HG02981 (cell line): Measurements from ENCODE around the gene WDFY2.

Experiments used
- ATAC-seq: cut with Tn5 transposase; IDR thresholded peaks from one replicate; pipeline ENCODE4 v1.9.1; 2021; ENCODE audit warnings: mild to moderate bottlenecking, moderate library complexity; ENCODE audit not compliant: unreplicated experiment

The WDFY2 gene

DNA sequence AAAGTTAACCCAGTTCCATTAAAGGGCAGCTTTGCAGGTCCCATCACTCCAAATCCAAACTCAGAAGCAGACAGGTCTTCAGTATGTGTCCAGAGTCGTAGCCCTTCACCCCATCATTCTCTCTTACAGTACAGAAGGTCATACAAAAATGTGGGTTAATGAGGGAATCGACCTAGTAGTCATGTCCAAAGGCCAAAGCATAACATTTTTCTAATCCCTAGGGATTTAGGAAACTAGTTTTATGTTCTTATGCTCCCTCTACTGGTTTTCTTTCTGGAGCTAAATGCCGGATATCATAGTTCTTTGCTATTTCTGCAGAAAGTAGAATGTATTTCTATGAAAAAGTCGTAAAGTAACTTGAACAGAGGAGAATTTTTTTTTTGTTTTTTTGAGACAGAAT is 147.5 kb downstream of the WDFY2 start:
- no peak for ATAC-seq

DNA sequence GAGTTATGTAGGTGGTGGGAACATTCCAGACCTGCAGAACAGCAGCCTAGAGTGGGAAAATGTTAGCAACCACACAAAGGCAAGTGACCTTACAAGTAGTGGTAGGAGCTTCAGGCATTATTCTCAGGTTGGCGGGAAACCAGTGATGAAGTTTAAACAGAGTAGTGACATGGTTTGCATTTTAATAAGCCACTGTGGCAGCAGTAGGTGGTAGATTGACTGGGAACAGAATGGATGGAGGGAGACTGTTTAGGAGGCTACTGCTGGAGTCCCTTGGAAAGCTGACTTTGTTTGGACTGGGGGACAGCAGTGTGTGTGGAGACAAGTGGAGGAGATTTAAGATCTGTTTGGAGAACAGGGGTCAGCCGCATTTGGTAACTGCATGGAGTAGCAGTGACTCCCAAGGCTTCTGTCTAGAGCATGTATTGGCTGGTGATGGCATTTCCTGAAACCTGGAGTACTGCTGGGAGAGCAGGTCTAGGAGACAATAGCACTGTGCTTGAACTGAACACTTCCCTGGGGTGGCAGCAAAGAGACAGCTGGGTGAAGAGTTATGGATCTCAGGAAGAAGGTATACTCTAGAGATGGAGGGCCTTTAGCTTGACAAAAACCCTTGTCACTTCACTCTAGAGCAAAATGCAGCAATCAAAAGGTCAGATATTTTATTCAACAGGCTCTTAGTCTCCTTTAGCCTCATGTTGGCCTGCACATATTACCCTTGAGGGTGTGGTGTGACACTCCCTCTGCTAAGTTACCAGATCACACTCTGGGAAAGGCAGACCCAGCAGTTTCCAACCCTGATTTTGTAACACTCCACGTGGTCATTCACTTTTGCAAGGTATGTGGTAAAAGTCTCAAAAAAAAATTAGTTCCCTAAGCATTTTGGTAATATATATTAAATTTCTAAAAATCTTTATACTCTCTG is 149.4 kb downstream of the WDFY2 start:
- no peak for ATAC-seq

DNA sequence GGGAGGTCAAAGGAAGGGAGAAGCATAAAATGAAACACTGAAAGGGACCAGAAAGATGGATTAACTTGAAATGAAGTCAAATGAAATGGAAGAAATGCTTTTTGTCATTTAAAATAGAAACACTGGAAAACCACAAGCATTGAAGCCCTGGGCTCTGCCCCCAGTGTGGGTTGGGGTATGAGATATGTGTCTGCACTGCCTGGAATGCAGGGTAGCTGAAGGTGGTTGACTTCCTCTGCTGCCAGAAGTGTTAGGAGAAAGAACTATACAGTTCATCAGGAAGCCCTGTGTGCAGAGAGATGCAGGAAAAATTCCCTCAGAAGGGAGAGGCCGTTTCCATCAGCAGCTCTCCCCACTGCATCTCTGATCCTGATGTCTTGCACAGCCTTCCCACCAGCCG is 150.5 kb downstream of the WDFY2 start:
- no peak for ATAC-seq

DNA sequence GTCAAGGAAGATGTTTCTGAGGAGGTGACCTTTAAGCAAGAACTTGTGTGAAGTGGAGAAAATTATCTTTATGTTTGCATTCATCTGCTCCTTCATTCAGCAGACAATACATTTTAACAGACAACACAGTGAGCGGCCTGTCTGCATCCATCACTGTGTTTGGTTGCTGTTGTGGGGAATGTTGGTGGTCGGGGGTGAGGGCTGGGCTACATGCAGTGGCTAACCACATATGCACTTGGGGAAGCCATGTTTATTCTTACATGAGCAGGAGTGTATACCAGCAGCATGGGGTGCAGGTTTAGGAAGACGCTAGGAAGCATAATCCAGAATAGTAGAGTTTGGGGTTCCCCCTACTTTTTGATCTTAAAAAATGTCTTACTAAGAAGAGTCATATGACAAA is 153.3 kb downstream of the WDFY2 start:
- no peak for ATAC-seq

DNA sequence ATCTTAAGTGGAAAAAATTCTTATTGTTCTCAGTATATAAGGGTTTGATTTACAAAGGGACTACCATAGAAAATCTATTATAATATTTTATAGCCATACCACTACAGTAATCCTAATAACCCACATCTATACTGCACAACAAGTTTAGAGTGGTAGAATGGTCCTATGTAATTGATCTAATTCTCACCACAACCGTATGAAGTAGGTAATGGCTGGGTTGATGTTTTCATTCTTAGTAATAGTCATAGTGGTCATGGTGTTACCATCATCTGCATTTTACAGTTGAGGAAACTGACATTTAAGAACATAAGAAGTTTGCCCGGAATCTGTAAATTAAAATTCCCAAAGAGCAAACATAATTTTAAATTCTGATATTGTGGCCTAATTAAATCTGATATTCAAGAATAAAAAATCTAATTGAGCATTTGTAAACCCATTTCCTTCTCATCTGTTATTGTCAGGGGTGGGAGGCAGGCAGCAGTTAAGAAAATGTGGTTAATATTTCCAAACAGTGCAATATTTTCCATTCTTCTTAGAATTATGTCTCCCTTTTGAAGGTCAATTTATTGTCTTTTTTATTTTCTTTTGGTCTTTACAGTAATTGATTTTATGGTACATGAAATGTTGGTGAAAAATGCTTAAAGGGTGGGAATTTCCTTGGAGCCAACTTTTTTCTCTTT is 154.1 kb downstream of the WDFY2 start:
- no peak for ATAC-seq

DNA sequence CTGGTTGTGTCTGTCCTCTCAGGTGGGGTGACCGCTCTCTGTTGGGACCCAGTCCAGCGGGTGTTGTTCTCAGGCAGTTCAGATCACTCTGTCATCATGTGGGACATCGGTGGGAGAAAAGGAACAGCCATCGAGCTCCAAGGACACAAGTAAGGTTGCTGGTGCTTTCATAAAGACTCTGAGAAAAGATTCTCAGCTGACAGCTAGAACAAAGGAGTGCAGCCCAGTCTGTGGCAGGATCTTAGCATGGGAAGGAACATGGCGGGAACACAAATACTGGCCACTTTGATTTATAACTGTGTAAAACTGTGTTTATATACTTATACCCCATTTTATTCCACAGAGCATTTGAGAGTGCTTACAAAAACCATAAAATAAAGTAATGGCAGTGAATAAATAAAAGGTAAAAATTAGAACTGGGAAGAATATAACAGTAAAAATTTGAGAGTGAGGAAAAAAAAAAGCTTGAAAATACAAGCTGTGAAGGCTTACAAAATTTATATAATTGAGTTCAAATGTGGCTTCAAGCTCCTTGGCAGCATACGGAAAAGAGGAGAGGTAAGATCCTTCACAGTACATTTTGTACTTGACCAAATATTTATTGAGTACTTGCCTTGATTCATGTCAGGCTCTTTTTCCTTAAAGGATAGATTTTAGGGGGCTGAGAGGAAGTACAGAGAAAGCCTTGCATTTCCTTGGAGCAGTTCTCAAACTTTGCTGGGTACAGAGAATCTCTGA is 154.9 kb downstream of the WDFY2 start:
- no peak for ATAC-seq

DNA sequence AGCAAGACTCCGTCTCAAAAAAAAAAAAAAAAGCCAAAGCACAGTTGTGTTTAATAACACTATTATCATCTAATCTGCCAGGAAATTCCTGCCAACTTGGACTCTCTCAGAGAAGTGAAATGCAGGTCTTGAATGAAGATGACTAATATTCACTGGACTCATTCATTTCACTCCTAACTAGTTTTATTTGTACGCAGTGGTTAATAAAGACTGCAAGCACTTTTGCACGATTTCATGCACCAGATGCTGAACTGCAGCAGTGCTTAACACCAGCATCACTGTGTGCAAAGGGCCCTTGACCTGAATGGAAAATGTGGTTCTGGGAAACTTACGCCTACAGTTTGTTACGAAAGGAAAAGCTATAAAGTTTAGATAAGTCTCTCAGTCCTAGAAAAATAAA is 156.4 kb downstream of the WDFY2 start:
- ATAC-seq = no peak

DNA sequence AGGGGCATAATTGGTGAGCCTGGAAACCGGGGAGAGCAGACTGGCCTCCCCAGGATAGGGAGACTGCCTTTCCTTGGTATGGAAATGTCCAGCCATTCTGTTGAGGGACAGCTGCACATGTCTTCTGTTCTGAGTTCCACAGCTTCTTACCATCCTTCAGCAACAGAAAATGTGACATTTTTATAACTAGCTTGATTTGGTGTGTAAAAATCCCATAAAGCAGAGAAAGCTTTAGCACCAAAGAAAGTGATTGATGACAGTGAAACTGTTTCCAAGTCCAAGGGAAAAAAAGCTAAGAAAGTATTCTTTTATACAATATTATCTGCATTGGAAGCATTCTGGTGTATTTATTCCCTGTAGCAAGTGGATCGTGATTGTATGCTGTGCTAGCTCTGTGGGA is 157.8 kb downstream of the WDFY2 start:
- ATAC-seq = no peak

DNA sequence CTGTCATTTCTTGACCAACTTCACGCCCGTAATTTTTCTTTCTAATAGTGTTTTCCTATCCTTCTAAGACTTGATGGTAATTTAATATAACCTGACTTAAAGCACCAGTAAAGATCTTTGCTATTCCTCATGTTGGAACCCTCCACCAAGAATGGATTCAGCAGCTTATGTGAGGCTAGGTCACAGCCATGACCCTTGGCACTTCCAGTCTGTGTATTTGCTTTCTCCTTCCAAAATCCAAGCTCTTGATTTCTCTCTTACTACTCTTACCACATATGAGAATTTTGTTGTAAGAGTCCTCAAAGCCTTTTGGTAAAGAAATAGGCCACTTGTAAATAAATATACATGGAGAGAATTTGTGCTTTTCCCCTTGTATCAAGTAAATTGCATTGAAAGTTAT is 158.3 kb downstream of the WDFY2 start:
- ATAC-seq = no peak

DNA sequence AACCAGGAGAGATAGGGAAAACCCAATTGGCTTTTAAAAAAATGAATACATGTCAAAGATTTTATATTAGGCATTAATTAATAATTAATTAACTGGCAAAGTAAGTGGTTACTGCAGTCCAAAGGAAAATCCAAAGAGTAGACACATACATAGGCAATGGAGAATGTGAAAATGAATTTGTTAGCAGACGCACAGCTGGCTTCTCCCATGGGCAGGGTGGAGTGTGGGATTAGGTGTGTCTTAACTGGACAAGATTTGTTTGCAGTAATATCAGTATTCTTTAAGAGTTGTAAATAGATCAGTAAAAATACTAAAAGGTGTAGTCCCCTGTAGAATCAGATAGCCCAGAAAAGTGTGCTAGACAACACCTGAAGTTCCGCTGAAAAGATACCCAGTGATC is 161.0 kb downstream of the WDFY2 start:
- no peak for ATAC-seq

DNA sequence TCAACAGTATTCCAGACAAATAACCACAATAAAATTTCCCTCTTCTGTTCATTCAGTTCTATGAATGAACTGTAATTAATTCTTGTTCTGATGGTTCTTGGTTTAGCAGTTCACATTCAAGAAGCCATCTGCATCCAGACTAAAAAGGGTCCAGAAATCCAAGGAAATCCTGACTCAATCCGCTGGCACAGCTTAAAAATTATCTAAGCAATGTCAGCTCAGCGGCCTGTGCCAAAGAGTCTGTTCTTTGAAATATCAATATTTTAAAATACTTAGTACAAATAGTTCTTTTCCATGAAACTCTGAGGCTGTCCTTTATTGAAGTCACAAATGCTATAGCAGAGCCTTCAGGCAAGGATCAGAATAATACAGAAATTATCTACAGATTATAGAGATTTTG is 162.5 kb downstream of the WDFY2 start:
- no peak for ATAC-seq

DNA sequence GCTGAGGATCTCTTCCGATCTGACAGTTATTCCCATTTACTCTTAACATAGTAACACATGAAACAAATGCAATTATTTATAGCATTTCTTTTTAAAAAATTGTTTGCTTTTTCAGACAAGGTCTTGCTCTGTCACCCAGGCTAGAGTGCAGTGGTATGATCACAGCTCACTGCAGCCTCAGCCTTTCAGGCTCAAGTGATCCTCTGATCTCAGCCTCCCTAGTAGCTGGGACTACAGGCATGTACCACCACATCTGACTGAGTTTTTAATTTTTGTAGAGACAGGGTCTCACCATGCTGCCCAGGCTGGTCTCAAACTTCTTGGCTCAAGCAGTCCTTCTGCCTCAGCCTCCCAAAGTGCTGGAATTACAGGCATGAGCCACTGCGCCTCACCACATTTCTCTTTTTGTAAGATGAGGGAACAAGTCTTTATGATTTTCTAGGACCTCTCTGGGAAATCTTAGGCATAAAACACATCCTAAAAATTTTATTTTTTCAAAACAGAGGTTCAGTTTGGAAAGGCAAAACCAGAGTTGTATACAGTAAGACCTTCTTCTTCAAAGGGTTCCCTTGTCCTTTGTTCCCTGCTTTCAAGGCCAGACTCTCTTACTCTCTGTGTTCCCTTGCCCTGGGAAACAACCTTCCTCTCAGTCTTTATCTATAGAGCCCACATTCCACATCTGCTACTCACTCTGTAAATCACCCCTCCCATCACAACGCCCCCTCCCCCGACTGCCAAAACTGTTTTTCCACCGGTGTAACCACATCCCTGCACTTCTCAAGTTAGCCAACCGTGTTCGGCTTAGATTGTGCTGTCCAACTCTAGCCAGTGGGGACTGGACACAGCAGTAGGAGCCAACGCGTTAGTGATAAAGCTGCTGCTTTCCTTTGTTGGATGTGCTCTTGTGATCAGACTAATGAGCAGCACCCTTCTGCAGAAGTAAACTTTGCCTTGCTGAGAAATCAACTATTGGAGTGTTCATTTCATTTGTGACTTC is 163.5 kb downstream of the WDFY2 start:
- no peak for ATAC-seq

DNA sequence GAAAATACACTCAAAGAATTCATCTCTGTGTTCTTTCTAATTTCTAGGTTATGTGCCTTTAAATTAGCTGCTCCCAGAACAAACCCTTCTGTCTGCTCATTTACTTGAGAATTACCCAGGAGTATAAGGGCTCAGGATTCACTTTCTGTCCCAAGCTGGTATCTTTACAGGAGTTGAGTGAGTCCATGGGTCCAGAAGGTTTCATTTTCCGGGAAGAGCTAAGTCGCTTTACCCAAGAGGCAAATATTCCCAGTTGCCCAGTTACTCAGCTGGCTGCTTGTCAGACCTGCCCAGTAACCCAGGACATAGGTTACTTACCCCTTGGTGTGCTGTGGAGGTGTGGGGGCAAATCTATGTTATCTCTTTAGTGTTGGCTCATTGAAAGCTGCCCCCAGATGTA is 172.4 kb downstream of the WDFY2 start:
- no peak for ATAC-seq

DNA sequence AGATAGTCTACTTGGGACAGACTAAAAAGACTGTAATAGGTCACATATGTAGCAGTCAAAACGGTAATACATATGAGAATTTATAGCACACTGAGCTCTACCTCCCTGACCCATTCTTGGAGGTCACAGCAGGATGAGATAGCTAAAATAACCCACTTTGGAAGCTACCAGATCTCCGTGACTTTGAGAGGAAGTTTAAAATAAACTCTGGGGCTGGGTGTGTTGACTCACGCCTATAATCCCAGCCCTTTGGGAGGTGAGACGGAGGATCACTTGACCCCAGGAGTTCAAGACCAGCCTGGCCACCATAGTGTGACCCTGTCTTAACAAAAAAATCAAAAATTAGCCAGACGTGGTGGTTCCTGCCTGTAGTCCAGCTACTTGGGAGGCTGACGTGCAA is 174.4 kb downstream of the WDFY2 start:
- no peak for ATAC-seq

DNA sequence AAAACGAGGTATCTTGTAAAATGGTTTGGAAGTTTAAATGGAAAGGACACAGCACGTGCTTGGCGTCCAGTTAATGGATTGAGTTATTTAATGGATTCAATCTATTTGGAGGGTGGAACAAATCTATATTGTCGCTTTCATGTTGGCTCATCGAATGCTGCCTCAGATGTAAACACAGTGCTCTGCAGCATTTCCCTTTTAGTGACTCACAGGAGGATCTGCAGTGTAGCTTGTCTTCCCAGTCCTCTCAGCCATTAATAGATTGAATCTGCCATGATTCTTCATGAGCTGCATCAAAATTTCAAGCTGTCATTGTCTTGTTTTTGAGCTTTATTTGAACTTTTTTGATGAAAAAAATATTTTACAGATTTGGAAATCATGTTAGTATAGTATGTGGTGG is 175.0 kb downstream of the WDFY2 start:
- ATAC-seq = no peak

DNA sequence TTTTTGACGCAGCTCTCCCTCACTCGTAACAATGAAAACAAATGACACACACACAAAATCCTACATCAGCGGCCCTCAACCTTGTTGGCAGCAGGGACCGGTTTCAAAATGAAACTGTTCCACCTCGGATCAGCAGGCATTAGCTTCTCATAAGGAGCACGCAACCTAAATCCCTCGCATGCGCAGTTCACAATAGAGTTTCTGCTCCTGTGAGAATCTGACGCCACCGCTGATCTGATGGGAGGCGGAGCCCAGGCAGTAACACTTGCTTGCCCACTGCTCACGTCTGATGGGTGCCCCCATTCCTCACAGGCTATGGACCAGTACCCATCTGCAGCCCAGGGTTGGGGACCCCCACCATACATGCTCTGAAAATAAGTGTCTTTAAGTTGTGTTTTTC is 176.3 kb downstream of the WDFY2 start:
- no peak for ATAC-seq

DNA sequence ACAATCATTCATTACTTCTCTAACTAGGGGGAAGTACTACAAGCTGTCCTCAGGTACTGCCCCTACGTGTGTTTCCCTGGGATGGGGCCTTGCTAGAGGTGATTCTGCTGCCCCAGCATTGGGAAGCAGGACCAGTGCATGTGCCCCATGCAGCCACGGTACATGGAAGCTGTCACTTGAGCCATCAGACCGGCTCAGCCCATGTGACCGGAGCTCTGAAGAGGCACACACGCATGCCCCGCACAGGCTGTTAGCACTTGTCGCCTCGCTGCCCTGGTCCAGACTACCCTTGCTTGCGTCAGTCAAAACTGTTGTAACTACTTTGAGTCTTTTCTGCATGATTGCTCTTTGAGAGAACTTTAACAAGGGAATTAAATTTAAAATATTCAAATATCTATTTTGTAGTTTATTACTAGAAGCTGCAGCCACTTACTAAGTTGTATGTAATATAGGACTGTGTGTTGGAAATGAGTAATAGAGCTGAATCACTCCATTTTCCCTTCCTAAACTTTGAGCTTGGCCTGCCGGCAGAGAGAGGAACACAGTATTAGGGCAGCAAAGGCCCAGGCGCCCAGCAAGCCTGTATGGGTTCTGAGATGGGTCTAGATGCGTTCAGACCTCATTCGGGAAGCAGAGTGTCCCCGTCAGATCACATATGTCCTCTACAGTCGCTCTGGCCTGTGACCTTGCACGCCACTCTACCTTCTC is 177.5 kb downstream of the WDFY2 start:
- ATAC-seq = no peak

DNA sequence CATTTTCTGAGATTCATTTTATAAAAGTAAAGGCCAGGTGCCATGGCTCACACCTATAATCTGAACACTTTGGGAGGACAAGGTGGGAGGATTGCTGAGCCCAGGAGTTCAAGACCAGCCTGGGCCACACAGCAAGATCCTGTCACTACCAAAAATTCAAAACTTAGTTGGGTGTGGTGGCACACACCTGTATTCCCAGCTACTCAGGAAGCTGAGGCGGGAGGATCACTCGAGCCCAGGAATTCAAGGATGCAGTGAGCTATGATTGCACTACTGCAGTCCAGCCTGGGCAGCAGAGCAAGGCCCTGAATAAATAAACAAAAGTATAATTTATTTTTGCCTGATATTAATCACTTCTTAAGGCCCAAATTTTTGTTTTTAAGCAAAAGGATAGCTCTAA is 179.2 kb downstream of the WDFY2 start:
- no peak for ATAC-seq

DNA sequence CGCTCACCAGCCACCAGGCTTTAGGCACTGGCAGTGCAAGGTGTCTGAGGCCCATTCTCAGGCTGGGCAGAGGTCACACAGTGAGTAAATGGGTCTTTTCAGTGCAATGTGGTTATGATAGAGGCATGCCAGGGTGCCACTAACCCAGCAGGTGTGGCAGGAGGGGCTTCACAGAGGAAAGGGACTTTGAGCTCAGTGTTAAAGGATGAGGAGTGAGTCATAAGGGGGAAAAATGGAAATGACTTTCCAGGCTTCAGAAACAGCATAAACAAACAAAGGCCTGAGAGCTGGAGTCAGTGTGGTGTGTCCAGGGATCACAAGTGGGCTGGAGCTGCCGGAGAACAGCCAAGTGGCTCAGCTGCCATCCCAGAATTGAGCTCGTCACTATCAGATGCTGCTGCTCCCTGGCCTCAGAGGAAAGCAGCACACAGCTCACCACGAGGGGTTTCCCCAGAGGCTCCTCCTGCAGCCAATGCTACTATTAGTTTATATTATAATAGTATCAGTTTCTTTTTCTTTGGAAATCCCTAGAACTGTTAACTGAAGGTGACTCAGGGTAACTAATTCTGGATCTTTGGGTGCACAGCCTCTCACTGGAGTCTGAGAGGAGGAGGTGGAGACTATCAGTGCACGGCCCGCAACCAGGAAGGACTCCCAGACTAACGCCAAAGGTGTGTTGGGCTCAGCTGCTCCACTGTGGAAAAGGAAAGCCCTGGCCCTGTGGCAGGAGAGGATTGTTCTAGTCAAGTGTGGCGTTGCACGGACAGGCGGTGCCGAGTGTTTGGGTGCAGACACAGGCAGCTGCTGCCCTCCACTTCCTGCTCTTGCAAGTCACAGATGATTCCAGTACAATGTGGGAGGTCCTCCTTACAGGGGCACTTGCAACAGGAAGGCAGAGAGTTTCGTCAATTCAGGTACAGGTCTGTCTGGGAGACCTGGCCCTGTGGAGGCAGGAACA is 180.2 kb downstream of the WDFY2 start:
- ATAC-seq = peak; percentile 86
